GM18951 (cell line): Measurements from ENCODE around the gene ADM2.

Experiments used
- POLR2A ChIP-seq: IDR thresholded peaks from 4 replicates; pipeline ENCODE4 v1.6.1; 2011; ENCODE audit warnings: mild to moderate bottlenecking; ENCODE audit not compliant: insufficient read length, insufficient read depth; ENCODE audit errors: extremely low read depth
- in situ Hi-C: fragments of 300-500 bp; cut with MboI; formaldehyde crosslinking; loops from one replicate; pipeline ENCODE4 v1.12.0; 2022; ENCODE audit warnings: low sequenced_read_pairs, mixed read lengths, inconsistent platforms; ENCODE audit not compliant: unreplicated experiment

ADM2 gene

GRCh38 chr22:50476868-50477267 is 4.5 kb upstream of the ADM2 start:
- no peak for TF ChIP-seq POLR2A
- in situ Hi-C loops, result no loop called here

- no peak for TF ChIP-seq POLR2A
- in situ Hi-C loops, result no loop called here
Measured at GRCh38 chr22:50477923-50478322, 3.4 kb upstream of the ADM2 start.

- in situ Hi-C loops, result no loop called here
- TF ChIP-seq POLR2A, result no peak
Measured at GRCh38 chr22:50479721-50480120, 1.6 kb upstream of the ADM2 start.

- TF ChIP-seq POLR2A, result no peak
- in situ Hi-C loops, result no loop called here
Measured at GRCh38 chr22:50481045-50481439, 301 bp upstream of the ADM2 start.

- TF ChIP-seq POLR2A, result no peak
- in situ Hi-C loops, result no loop called here
Measured at GRCh38 chr22:50482107-50483074, 1.0 kb downstream of the ADM2 start.

GRCh38 chr22:50483106-50483505 is 1.8 kb downstream of the ADM2 start:
- in situ Hi-C loops, result no loop called here
- TF ChIP-seq POLR2A, result no peak

GRCh38 chr22:50483556-50483955 is 2.2 kb downstream of the ADM2 start:
- in situ Hi-C loops, result no loop called here
- TF ChIP-seq POLR2A, result no peak

GRCh38 chr22:50483977-50484853 is 2.9 kb downstream of the ADM2 start:
- TF ChIP-seq POLR2A, result no peak

GRCh38 chr22:50485221-50486131 is 4.1 kb downstream of the ADM2 start:
- no peak for TF ChIP-seq POLR2A
- in situ Hi-C loops, result no loop called here

More at GRCh38 chr22:50483977-50484853, 2.9 kb downstream of the ADM2 start:
- in situ Hi-C loops, result no loop called here

- in situ Hi-C loops, result no loop called here
- TF ChIP-seq POLR2A, result no peak
Measured at GRCh38 chr22:50486561-50487289, 5.4 kb downstream of the ADM2 start, which contains the start of gene MIOX. MIOX (plus strand) TSS chr22:50486859; CDS start chr22:50486898, 39 bp downstream.

- no peak for TF ChIP-seq POLR2A
- in situ Hi-C loops, result no loop called here
Measured at GRCh38 chr22:50487290-50488005, 6.1 kb downstream of the ADM2 start.

GRCh38 chr22:50488006-50488677 is 6.8 kb downstream of the ADM2 start:
- no peak for TF ChIP-seq POLR2A
- in situ Hi-C loops, result no loop called here
